Measurements from ENCODE around the gene ZNF354B. TPM values are rescaled to one million over a fixed set of nuclear protein-coding genes. Genes with fewer than 3 reads are reported as not detected.

The ZNF354B gene
- total RNA-seq, 4 donors from 2014 or later: 12.4 to 21.0 (median 18.4) TPM

DNA sequence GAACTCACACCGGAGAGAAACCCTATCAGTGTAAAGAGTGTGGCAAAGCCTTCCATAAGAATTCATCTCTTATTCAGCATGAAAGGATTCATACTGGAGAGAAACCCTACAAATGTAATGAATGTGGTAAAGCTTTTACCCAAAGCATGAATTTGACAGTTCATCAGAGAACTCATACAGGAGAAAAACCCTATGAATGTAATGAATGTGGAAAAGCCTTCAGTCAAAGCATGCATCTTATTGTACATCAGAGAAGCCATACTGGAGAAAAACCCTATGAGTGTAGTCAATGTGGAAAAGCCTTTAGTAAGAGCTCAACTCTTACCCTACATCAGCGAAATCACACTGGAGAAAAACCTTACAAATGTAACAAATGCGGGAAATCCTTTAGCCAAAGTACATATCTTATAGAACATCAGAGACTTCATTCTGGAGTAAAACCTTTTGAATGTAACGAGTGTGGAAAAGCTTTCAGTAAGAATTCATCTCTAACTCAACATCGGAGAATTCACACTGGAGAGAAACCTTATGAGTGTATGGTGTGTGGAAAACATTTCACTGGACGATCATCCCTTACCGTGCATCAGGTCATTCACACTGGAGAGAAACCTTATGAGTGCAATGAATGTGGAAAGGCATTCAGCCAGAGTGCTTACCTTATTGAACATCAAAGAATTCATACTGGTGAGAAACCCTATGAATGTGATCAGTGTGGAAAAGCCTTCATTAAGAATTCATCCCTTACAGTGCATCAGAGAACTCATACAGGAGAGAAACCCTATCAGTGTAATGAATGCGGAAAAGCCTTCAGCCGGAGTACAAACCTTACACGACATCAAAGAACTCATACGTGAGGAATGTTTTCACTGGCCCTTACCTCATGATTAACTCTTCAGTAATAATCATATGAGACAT, 72.3 kb downstream of the ZNF354B start:
- TF ChIP-seq EP300 (IDR thresholded peaks at IDR 0.05): no peak
- no peak for TF ChIP-seq CTCF (IDR thresholded peaks at IDR 0.05)
- no peak for TF ChIP-seq POLR2AphosphoS5 (IDR thresholded peaks at IDR 0.05)
- no peak for TF ChIP-seq POLR2A (IDR thresholded peaks at IDR 0.05)
- H3K9me3 ChIP-seq: peaks cover 9 to 100% (median 13%) of the 10 kb centered on the region in 3 donors
- no peak overlapping the region for H3K27ac ChIP-seq
- H3K27me3 ChIP-seq: no peaks in the 10 kb centered on the region
- no peak overlapping the region for H3K4me3 ChIP-seq
- ATAC-seq: no peak
- no peaks in the 10 kb centered on the region for H3K4me1 ChIP-seq
- peaks cover 7 to 95% of the 10 kb centered on the region in 2 donors for H3K36me3 ChIP-seq
- WGBS, 2 donors (ENCODE audit: low coverage in 1 of 2): 86 to 93% methylated on average over 10 to 11 of the region's 11 CpGs

Small RNAs within 50 kb of the gene (small RNA-seq; reads per million reads assigned to genes)
- 0 reads per million in 4 donors for gene AC126915.2
- 0 reads per million in 4 donors for gene AC126915.3

Other genes with a start within 250 kb of the ZNF354B start
- gene CLK4, start 232.9 kb upstream of the ZNF354B start, total RNA-seq: 10 to 100 TPM; 16.0 to 59.0 (median 27.2) TPM
- gene ZNF354A, start 129.3 kb upstream of the ZNF354B start, total RNA-seq: 10 to 100 TPM; 14.3 to 36.9 (median 18.5) TPM
- 10 to 100 TPM in 1 of 4 donors, 1 to 10 TPM in 3; 1.9 to 12.8 (median 3.4) TPM for gene ZFP2, start 36.0 kb downstream of the ZNF354B start, total RNA-seq
- gene ZNF454, start 81.2 kb downstream of the ZNF354B start, total RNA-seq: 1 to 10 TPM; 1.3 to 5.1 (median 3.1) TPM
- gene GRM6, start 135.4 kb downstream of the ZNF354B start, total RNA-seq: not detected
- gene ZNF879, start 163.9 kb downstream of the ZNF354B start, total RNA-seq: 1 to 10 TPM; 3.9 to 8.6 (median 5.8) TPM
- gene ZNF354C, start 200.4 kb downstream of the ZNF354B start, total RNA-seq: 10 to 100 TPM in 1 of 4 donors, 1 to 10 TPM in 3; 5.3 to 14.8 (median 6.9) TPM

Data from gastroesophageal sphincter (tissue), 4 donors.